Neutrophil (primary cell): ENCODE results near the gene LAMTOR3.
A peak's percentile ranks its signal among the peaks of the same experiment; 100 is the strongest.

Experiments
- H3K27ac ChIP-seq: fragments of 200-600 bp; sonication (generic); 2 replicates; pipeline ENCODE4 v1.5.1; 2016; ENCODE audit warnings: mild to moderate bottlenecking, moderate library complexity
- H3K27me3 ChIP-seq: fragments of 200-600 bp; sonication (generic); 2 replicates; pipeline ENCODE4 v1.6.0; 2016; ENCODE audit warnings: mild to moderate bottlenecking
- H3K36me3 ChIP-seq: fragments of 200-600 bp; sonication (generic); 2 replicates; pipeline ENCODE4 v1.5.1; 2017
- H3K4me1 ChIP-seq, 2 experiments: fragments of 200-600 bp in 1 of 2; sonication (generic) in 1 of 2; 1 replicate in 1 of 2; 2 replicates in 1 of 2; pipeline versions ENCODE4 v1.5.1 to v1.6.1; 2013 to 2016; ENCODE audit warnings: low read depth in 1 of 2, low read length in 1 of 2, mild to moderate bottlenecking in 1 of 2, moderate library complexity in 1 of 2; ENCODE audit not compliant: control insufficient read depth in 1 of 2, insufficient read depth in 1 of 2
- H3K4me3 ChIP-seq, 2 experiments: fragments of 200-600 bp in 1 of 2; sonication (generic) in 1 of 2; 1 replicate in 1 of 2; 2 replicates in 1 of 2; pipeline ENCODE4 v1.5.1; 2013 to 2016; ENCODE audit warnings: low read depth in 1 of 2, low read length in 1 of 2, mild to moderate bottlenecking in 1 of 2, moderate library complexity in 1 of 2
- H3K9me3 ChIP-seq: fragments of 200-600 bp; sonication (generic); 2 replicates; pipeline ENCODE4 v1.5.1; 2016
- TF ChIP-seq, protein P1 (sequence below): fragments of 200-600 bp; sonication (generic); IDR thresholded peaks from 2 replicates; pipeline ENCODE4 v1.5.1; 2016; ENCODE audit warnings: antibody characterized with exemption

The LAMTOR3 gene

DNA sequence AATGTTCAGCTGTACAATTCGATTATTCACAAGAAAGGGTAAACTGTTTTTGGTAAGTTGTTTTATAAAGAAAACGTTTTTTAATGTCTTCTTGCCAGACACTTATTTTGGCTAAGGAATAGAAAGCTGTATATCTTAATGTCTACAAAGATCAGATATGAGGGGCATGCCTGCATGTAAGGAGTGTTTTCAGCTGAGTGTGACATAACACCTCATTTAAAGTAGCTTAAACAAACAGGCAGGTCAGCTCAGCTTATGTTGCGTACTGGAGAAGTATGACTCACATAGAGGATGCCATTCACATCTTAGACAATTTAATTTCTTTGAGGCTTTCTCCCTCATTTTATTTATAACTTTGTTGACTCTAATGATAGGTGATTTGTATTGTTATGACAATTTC is 30.4 kb downstream of the LAMTOR3 start:
- Histone ChIP-seq H3K9me3 (no peaks in the 10 kb centered on the region), H3K4me3 (no peak overlapping the region), H3K27ac (no peak overlapping the region), H3K27me3 (no peaks in the 10 kb centered on the region), H3K36me3 (peaks cover 75% of the 10 kb centered on the region), H3K4me1 (peaks cover 36% of the 10 kb centered on the region in 2 experiments)
- TF ChIP-seq, protein P1, sequence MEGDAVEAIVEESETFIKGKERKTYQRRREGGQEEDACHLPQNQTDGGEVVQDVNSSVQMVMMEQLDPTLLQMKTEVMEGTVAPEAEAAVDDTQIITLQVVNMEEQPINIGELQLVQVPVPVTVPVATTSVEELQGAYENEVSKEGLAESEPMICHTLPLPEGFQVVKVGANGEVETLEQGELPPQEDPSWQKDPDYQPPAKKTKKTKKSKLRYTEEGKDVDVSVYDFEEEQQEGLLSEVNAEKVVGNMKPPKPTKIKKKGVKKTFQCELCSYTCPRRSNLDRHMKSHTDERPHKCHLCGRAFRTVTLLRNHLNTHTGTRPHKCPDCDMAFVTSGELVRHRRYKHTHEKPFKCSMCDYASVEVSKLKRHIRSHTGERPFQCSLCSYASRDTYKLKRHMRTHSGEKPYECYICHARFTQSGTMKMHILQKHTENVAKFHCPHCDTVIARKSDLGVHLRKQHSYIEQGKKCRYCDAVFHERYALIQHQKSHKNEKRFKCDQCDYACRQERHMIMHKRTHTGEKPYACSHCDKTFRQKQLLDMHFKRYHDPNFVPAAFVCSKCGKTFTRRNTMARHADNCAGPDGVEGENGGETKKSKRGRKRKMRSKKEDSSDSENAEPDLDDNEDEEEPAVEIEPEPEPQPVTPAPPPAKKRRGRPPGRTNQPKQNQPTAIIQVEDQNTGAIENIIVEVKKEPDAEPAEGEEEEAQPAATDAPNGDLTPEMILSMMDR = no peak

DNA sequence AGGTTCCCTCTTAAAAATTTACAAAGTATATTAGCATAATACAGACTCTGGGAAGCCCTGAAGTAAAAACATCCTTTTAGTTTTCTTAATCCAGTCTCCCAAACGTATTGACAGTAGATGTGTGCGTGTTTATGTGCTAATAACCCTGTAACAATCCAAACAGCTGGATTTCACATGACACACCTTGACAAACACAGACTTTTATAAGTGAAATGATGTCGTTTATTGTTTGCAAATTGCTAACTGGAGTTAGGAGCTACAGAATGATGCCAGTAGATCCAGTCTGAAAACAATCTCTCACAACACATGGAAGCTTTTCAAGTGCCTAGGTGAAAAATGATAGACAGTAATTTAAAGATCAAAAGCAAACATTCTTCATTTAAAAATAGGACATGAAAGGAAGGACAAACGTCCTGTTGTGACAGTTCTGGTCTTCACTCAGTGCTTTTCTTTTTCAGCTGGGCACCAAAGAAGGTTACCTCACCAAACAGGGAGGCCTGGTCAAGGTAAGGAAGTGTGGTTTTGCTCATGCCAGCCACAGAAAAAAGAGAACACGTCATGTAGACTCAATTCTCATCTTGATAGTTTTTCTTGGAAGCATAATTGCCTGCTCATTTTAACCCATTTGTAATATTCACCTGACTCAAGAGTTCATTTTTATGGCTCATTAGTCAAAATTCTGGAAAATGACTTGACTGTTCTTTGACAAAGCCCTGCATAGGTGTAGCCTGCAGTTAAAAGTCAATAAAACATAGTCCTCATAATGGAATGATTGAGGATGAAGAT is 32.9 kb downstream of the LAMTOR3 start:
- Histone ChIP-seq H3K27ac (peak overlapping the region; percentile 91), H3K4me3 (peak overlapping the region in 1 of 2 experiments; percentile 39), H3K9me3 (no peaks in the 10 kb centered on the region), H3K27me3 (no peaks in the 10 kb centered on the region), H3K36me3 (peaks cover 51% of the 10 kb centered on the region), H3K4me1 (peaks cover 59 to 61% of the 10 kb centered on the region in 2 experiments)
- TF ChIP-seq, protein P1 = no peak

DNA sequence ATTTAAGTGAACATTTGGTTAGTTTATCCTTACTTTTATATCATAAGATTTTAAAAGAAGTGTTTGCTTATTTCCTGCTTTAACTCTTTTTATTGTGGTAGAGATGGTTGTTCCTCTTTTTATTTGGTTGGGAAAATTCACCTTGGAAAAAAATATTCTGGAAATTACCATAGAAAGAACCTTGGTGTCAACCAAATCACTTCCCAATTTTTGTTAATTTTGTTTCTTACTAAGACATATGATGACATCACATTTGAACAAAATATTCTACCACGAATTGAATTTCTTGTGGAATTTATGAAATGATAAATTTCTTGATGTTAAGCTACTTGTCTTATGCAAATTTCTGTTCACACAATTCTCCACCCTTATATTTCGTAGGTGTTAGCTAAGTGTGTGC is 33.7 kb downstream of the LAMTOR3 start:
- Histone ChIP-seq H3K27ac (peak overlapping the region; percentile 91), H3K9me3 (no peaks in the 10 kb centered on the region), H3K4me1 (peaks cover 66 to 69% of the 10 kb centered on the region in 2 experiments), H3K36me3 (peaks cover 45% of the 10 kb centered on the region), H3K4me3 (peak overlapping the region in 1 of 2 experiments; percentile 39), H3K27me3 (no peaks in the 10 kb centered on the region)
- TF ChIP-seq, protein P1 = no peak

DNA sequence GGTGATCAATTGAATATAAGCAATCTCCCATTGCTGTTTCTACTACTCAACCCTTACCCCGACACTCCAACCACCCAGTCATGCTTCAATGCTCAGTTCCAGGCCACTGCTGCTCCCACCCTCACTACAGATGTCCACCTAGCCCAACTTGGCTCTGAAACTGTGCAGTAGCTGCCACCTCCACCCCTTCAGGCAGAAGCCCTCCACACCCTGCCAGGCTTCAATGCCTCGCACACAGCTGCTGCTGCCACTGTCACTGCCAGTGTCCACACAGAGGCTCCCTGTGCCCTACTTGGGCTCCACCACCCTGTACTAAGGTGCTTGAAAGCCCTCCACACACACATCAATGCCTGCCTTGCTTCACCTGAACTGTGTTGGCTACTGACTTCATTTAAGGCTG is 34.6 kb downstream of the LAMTOR3 start:
- peaks cover 38% of the 10 kb centered on the region for H3K36me3 ChIP-seq
- H3K4me3 ChIP-seq = no peak overlapping the region
- peak overlapping the region; percentile 91 for H3K27ac ChIP-seq
- H3K27me3 ChIP-seq = no peaks in the 10 kb centered on the region
- TF ChIP-seq, protein P1 = no peak
- no peaks in the 10 kb centered on the region for H3K9me3 ChIP-seq
- H3K4me1 ChIP-seq = peaks cover 75 to 78% of the 10 kb centered on the region in 2 experiments

DNA sequence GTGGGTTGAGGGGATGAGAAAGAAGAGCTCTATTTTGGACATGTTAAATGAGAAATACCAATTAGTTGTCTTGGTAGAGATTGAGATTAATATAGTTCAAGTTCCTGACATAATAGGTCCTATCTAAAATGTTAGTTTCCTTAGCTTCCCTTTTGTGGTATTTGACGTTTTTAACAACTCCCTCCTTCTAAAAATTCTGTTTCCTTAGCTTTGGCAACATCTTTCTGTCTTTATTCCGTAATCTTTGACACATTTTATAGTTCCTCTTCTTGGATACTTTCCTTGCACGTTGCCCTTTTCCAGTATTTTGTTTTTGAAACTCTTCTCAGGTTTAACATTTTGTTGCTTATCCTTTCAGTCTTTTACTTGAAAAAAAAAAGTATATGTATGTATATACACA is 36.9 kb downstream of the LAMTOR3 start:
- Histone ChIP-seq H3K4me3 (peak overlapping the region; percentile 57 to 58), H3K4me1 (peaks cover 85 to 87% of the 10 kb centered on the region in 2 experiments), H3K27ac (peak overlapping the region; percentile 91), H3K27me3 (no peaks in the 10 kb centered on the region), H3K36me3 (peaks cover 36% of the 10 kb centered on the region), H3K9me3 (no peaks in the 10 kb centered on the region)
- TF ChIP-seq, protein P1 = no peak
